Sigmoid colon (tissue), 4 donors: ENCODE measurements around the gene DUOXA1.

Source experiments
- CTCF ChIP-seq, 4 experiments: fragments of 450-650 bp in 3 of 4; fragments of 200-600 bp in 1 of 4; IDR thresholded peaks; one replicate each; pipeline ENCODE4 v1.5.1; 2016 to 2019; ENCODE audit warnings: antibody characterized with exemption in 4 of 4, mild to moderate bottlenecking in 3 of 4, moderate library complexity in 2 of 4
- EP300 ChIP-seq, 4 donors: sonication (generic); formaldehyde crosslinking; IDR thresholded peaks; one replicate each; pipeline ENCODE4 v1.6.1; 2017; ENCODE audit warnings: antibody characterized with exemption in 4 of 4
- POLR2A ChIP-seq, 2 donors: fragments of 450-650 bp; IDR thresholded peaks; one replicate each; pipeline ENCODE4 v1.6.1; 2016; ENCODE audit warnings: antibody characterized with exemption in 2 of 2, mild to moderate bottlenecking in 2 of 2, moderate library complexity in 2 of 2
- POLR2AphosphoS5 ChIP-seq, 4 donors: sonication (generic); formaldehyde crosslinking; IDR thresholded peaks; one replicate each; pipeline ENCODE4 v1.6.1; 2017; ENCODE audit warnings: antibody characterized with exemption in 4 of 4

GRCh38 chr15:45174069-45174468, 44.4 kb upstream of the DUOXA1 start:
- TF ChIP-seq POLR2A (IDR thresholded peaks at IDR 0.05) (no peak), CTCF (IDR thresholded peaks at IDR 0.05) (no peak), EP300 (IDR thresholded peaks at IDR 0.05) (no peak), POLR2AphosphoS5 (IDR thresholded peaks at IDR 0.05) (no peak)
